NCI-H146 treated with DMSO at 0.1 percent for 48 hours (cell line): Measurements from ENCODE around the gene RNF126.

Experiments used
- DNase-seq: peaks from one replicate; lab custom pipeline; 2025; ENCODE audit not compliant: unreplicated experiment; lab: John Stamatoyannopoulos, UW

The RNF126 gene

DNA sequence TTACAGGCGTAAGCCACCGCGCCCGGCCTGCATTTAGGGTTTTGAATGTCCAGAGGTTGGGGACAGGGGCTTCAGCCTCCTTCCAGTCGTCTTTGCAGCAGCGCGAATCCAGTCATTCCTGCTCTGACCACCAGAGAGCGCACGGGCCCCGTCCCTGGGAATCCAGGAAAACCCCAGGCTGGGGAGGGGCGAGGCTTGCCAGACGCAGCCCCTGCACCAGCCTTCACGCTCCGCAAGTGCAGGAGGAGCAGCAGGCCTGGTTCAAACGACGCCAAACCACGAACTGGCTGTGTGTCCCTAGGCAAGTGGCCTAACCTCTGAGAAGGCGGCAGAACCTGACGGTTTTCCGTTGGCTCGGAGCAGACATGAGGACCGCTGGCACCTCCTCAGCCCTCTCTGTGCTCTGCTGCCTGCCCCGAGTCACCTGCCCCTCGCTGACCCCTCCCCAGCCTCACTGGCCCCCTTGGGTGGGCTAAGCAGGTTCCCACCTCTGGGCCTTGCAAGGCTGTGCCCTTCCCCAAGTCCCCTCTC, 2.0 kb upstream of the RNF126 start:
- DNase-seq = peak; percentile 55

- no peak for DNase-seq
Observed at GRCh38 chr19:663682-664117, 686 bp upstream of the RNF126 start.

GRCh38 chr19:662207-662961, 630 bp downstream of the RNF126 start:
- DNase-seq = no peak

- DNase-seq = no peak
Observed at GRCh38 chr19:661427-662196, 1.4 kb downstream of the RNF126 start.

DNA sequence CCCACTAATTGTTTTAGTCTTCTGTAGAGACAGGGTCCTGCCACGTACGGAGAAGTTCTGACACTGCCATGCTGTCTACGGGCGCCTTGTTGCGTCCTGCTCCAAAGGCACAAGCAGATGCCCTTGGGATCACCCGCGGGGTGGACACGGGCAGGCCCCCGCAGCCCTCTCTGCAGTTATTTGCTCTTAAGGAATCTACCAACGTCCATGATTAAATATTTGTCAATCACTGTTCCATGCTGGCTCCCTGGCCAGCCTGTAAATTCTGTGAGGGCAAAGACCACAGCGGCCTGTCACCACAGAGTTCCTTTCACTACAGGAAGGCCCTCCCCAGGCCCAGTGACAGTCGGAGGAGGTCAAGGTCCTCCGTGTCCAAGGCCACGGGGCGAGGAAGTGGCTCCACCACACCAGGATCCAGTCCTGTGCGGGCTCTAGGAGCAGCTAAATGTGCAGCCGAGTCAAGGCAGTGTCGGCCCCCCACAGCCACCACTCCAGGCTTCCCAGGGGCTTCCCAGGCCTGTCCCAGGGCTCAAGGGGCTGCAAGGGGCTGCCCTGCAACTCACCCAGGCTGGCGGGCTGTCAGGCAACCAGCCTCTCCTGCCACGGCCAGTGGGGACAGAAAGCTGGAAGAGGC, 2.1 kb downstream of the RNF126 start:
- no peak for DNase-seq

- no peak for DNase-seq
Observed at GRCh38 chr19:658916-659839, 3.8 kb downstream of the RNF126 start.

- no peak for DNase-seq
Observed at GRCh38 chr19:658059-658839, 4.8 kb downstream of the RNF126 start.

DNA sequence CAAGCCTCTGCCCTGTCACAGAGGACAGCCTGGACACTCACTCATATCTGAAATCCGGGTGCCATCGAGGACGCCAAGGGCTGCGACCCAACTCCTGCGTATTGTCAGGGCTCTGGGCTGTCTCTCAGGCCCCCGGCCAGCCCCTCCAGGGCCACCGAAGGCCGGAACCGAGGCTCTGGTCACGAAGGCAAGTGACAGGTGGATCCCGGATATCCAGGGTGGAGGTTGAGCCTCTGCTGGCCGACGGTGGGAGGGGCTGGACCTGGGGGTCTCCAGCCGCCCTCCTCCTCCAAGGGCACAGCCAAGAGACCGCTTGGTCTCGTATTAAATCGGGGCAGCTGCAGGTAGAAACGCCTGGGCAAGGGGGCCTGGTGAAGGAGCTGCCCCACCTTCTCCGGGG, 5.4 kb downstream of the RNF126 start:
- no peak for DNase-seq

DNA sequence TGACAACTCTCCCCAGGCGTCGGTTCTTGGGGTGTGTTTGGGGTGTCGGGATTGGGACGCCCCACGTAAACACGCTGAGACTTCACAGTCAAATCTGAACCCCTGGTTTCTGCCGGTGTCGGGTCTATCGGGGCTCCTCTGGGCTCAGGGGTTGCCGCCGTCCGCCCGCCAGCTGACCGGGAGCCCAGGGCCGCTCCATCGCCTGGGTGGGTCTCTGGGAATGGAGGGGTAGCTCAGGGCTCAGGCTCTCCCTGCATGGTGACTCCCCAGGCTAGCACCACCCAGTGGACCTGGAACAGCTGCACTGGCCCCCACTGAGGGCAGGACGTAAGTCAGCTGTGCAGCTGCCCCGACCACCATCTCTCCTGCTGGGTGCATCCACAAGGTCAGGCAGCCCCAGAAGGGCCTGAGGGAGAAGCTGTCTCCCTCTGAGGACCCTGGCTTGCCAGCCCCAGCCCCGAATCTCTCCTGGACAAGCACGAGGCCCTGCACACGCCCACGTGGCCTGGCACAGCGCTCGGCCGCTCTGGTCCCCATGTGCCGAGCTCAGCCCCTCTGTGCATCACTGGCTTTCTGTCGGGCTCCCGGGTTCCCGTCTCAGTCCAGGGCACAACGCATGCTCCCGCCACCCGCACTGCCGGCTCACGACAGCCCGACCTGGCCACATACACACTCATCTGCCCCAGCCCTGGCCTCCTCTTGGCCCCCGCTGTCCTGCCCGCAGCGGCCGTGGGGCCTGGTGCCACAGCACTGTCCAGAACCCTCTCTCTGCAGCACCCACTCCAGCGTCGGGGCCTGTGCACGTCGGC, 6.1 kb downstream of the RNF126 start:
- no peak for DNase-seq

- DNase-seq = no peak
Observed at GRCh38 chr19:655691-656090, 7.3 kb downstream of the RNF126 start.

DNA sequence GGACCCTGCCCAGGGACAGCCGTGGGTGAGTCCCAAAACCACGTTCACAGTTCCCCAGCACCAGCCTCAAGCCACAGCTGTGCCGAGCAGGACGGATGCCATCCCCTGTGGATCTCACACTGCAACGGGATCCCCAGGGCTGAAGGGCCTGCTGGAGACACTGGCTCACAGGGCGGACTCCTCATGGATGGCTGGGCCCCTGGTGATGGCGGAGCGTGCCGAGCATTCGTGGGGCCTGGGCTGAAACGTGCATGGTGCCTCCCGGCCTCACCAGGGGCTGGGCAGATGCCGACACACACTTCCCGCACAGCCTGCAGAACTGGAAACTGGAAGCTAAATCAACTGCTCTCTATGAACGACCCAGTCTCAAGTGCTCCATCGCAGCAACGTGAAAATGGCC, 9.6 kb downstream of the RNF126 start:
- DNase-seq = no peak

DNA sequence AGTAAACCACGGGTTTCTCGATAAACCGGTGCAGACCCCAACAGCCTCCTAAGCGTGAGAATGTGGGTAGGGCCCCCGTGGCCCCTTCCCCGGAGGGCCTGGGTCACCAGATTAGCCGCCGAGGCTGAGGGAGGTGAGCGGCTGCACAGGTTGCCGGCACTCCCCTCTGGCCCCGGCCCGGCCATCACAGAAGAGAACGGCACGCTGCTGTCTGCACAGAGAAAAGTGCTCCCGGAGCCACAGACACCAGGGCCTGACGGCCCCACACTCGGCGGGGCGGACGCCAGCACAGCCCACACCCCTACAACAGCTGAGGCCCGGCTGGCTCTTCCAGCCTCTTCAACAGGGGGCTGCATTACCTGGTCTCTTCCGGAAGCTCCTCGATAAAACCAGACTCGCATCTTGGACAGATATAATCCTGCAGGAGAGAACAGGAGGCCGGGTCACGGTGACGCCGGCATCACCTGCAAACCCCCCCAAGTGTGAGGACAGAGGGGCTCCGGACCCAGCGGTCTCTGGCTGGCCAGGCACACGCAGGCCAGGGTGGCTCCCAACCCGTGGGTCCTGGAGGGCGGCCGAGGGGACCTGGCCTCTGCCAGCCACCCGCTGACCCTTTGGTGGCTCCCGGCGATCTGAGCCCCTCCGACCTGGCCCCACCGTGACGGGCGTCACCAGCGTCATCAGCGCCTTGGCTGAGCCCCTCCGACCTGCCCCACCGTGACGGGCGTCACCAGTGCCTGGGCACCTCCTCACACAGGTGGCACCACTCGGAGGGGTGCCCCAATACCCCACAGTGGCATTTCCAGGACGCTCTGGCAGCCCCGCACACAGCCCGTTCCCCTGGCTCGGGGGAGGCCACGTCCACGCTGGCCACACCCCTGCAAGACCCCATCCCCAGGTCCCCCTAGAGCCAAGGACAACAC, 10.3 kb downstream of the RNF126 start:
- DNase-seq = no peak

- no peak for DNase-seq
Observed at GRCh38 chr19:651991-652390, 11.0 kb downstream of the RNF126 start.

- DNase-seq = no peak
Observed at GRCh38 chr19:651114-651818, 11.7 kb downstream of the RNF126 start.

DNA sequence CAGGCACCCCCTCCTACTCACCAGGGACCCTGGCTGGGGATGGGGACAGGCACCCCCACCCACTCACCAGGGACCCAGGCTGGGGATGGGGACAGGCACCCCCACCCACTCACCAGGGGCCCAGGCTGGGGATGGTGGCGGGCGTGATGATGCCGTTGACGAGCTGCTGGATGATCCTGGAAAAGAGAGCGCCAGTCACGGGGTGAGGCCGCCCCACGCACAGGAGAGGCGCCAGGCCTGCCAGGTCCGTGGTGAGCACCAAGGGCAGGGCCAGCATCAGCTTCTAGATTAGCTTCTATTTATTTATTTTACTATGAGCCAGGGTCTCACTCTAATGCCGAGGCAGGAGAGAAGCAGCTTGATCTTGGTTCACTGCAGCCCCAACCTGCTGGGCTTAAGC, 12.9 kb downstream of the RNF126 start:
- DNase-seq = no peak

DNA sequence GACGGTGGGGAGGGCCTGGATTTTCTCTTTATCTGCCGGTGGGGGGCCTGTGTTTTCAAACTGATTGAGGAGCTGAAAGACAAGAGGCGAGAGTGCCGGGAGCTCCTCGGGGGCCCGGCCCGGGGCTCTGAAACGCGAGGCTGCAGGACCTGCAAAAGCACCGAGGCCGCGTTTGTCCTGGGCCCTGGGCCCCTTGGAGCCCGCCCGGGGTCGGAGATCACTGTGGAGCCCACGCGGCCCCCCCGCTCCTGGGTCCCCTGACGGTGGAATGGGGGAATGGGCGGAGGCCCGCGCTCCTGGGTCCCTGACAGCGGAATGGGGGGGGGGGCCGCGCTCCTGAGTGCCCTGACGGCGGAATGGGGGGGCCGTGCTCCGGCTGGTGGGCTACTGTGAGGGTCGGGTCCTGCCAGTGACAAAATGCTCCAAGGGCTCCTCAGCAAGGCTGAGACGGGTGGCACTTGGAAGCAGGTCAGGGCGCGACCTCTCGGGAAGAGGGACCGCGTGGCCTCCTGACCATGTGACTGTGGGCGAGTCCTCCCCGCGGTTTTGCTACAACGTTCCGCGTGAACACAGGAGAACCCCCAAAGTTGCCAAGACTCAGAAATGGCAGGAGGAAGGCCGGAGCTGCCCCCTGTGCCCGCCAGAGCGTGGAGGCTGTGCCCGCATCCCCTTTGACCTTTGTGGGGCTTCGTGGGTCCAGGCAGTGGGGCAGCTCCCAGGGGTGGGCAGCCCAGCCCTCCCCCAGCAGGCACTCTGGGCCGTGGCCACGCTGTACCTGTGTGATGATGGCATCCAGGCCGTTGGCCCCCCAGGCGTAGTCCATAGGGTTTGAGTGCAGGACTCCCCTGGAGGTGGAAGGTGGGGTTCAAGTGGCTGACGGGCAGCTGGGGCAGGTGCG, 13.9 kb downstream of the RNF126 start:
- no peak for DNase-seq
